Stimulated activated CD4-positive, alpha-beta T cell treated with anti-CD3 and anti-CD28 coated beads, TNF-alpha, amount 100 ng/mL, for 4 hours (primary cell): Measurements from ENCODE around the gene STIM1.
A peak's percentile ranks its signal among the peaks of the same experiment; 100 is the strongest.
"Not testable (repeated sequence)": the region's sequence is repeated elsewhere in the genome, so short reads cannot be mapped to it uniquely, and the experiment has no call there.

Experiments
- DNase-seq, 3 experiments: peaks; one replicate each; pipeline ENCODE4 v3.0.0-alpha.2; 2020; ENCODE audit warnings: low read depth in 3 of 3

The STIM1 gene

DNA sequence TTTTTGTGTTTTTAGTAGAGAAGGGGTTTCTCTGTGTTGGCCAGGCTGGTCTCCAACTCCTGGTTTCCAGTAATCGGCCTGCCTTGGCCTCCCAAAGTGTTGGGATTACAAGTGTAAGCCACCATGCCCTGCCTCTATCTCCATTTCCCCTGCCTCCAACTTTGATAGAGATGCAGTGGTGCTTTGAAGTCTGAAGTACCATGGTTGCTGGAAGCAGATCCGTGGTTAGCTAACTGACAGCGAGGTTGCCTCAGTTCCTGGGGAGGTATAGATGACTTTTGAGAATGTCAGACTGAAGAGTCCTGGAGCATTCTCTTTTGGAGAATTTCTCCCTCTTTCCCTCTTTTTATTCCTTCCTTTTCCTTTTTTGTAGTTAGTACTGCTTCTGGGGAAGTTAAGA is 127.6 kb downstream of the STIM1 start:
- no peak for DNase-seq

DNA sequence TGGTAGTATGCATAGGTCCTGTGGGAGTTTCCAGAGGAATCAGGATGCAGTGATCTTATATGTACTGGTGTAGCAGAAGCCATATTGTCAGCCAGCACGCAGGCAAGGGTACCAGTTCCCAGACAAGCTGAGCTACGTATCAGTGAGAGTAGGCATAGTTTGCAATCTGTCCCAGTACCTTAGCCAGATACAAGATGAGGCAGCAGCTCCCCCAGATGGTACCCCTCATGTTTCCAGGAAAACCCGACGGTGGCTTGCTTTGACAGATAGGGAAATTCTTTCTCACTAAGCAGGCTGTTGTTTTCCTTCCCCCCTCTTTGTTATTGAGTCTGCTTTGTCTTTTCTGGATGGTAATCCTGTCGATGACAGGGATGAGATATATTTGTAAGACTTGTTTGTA is 129.4 kb downstream of the STIM1 start:
- DNase-seq = peak in 2 of 3 experiments; percentile 9 to 28

DNA sequence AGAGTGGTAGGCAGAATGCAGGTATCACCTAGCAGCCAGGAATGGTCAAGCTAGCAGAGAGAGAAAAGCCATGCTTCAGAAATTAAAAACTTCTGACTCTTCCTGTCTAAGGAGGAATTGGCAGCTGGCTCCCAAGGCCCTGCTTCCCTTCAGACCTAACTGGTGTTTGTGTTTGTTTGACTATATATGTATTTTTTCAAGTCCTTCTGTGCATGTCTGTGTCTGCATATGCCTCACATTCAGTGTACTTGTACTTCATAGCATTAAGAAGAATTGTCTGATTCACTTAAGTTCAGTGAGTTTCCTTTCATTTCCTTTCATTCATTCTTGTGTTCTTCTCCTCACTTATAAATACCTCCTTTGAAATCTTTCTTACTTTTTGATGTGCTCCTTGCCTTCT is 130.2 kb downstream of the STIM1 start:
- DNase-seq = no peak

- DNase-seq = no peak
Observed at GRCh38 chr11:3986301-3986700, 130.8 kb downstream of the STIM1 start.

GRCh38 chr11:3989276-3989920 is 133.9 kb downstream of the STIM1 start:
- DNase-seq = no peak

GRCh38 chr11:3989921-3990290 is 134.4 kb downstream of the STIM1 start:
- no peak for DNase-seq

DNA sequence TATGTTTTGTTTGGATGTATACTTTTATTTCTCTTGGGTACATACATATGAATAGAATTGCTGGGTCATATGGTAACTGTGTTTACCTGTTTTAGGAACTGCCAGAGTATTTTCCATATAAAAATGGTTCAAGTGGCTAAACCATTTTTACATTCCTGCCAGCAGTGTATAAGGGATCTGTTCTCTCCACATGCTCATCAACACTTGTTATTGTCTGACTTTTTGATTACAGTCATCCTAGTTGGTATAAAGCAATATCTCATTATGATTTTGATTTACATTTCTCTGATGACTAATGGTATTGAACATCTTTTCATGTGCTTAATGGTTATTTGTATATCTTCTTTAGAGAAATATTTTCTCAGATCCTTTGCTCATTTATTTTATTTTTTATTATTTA is 134.9 kb downstream of the STIM1 start:
- DNase-seq = no peak

DNA sequence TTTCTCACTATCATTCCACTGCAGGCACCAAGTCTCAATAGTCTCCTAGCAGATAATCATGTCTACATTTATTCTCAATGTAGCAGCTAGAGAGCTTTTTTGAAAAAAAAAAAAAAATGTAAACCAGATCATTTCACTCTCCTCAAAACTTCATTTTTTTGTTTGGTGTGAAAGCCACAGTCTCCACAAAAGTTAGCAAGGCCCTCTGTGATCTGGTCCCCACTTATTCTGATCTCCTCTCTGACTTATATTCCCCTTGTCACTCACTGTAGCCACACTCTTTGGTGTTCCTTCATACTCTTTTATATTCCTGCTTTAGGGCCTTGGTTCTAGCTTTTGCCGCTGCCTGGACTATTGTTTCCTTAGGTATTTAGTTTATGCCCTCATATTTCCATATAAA is 137.5 kb downstream of the STIM1 start:
- no peak for DNase-seq

- DNase-seq = no peak
Observed at GRCh38 chr11:3994030-3994640, 138.7 kb downstream of the STIM1 start.

GRCh38 chr11:3995307-3995706 is 139.8 kb downstream of the STIM1 start:
- no peak for DNase-seq

DNA sequence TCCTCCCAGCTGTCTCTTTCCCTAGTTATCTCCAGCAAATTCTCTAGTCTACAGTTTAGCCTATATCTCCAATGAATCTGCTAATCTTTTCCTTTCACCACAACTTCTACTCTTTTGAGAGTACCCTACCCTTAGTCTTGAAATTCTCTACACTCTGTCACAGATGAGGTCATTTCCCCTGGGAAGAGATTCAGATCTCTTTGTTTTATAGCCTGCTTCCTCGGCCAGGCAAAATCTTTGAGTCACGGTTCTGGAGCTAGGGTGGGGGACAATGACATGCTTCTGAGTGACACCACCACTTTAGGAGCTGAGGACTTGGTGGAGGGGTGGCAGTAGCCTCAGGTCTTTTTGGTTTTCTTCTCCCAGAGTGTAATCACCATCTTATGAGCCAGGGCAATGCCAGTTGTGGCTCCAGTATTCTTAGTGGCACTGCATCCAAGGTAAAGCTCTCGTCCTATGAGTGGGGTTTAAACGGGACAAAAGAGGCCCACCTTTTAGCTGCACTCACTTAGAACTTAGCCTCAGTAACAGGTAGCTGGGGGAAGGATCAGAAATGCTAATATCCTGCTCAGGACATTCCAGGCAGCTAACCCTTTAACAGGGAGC is 140.6 kb downstream of the STIM1 start:
- no peak for DNase-seq

- DNase-seq = no peak
Observed at GRCh38 chr11:3996651-3997050, 141.2 kb downstream of the STIM1 start.

DNA sequence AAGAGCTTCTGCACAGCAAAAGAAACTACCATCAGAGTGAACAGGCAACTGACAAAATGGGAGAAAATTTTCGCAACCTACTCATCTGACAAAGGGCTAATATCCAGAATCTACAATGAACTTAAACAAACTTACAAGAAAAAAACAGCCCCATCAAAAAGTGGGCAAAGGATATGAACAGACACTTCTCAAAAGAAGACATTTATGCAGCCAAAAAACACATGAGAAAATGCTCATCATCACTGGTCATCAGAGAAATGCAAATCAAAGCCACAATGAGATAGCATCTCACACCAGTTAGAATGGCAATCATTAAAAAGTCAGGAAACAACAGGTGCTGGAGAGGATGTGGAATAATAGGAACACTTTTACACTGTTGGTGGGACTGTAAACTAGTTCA is 149.3 kb downstream of the STIM1 start:
- not testable (repeated sequence) for DNase-seq

DNA sequence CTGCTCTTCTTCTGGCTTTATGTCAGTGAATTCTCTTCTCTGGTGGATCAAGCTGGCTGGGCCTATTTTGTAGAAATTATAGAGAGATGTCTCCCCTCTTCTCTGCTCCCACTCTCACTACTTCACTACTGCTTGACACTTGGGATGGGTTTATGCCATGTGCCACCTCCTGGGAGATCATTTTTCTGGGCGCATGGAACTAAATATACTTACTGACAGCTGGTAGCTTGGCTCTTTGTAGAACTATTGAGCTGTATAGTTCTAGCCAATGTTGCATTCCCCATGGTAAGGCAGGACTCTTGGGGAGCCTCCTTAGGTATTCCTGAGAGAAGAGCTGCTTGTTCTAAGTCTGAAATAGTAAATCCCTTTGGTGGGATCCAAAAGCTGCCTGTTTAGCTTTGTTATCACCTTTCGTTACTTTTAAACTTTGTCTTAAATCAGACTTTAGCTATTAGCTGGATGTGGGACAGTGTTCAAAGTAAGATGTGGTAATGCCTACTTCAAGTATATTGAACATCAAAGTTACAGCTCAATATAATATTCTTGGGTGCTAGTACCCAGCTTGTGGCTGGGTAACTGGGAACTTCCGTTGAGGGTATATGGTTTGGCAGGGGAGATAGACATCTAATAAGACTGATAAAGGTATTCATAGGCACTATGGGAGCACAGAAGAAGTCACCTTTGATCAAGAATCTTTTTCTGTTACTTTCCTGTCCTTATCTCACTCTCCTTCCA is 151.6 kb downstream of the STIM1 start:
- no peak for DNase-seq

- no peak for DNase-seq
Observed at GRCh38 chr11:4008116-4008515, 152.7 kb downstream of the STIM1 start.

DNA sequence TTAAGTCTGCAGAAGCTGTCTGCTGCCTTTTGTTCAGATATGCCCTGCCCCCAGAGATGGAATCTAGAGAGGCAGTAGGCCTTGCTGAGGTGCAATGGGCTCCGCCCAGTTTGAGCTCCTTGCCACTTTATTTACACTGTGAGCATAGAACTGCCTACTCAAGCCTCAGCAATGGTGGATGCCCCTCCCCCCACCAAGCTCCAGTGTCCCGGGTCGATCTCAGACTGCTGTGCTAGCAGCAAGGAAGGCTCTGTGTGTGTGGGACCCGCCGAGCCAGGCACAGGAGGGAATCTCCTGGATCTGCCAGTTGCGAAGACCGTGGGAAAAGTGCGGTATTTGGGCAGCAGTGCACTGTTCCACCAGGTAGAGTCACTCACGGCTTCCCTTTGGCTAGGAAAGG is 161.1 kb downstream of the STIM1 start:
- not testable (repeated sequence) for DNase-seq

DNA sequence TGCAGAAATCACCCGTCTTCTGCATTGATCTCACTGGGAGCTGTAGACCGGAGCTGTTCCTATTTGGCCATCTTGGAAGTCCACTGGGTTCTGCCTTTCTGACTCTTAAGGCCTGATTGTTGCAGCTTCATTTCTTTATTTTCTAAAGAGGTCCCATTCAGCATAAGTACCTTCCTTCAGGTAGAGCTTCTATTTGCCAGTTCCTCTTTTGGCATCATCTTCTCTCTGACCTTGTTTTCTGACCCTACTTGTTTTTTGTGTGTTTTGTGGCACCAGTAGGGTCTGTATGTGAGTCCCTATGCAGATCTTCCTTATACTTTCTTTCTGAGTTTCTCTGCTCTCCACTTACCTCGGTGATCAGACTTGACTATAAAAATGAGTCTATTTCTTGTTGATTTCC is 161.7 kb downstream of the STIM1 start:
- DNase-seq = no peak

DNA sequence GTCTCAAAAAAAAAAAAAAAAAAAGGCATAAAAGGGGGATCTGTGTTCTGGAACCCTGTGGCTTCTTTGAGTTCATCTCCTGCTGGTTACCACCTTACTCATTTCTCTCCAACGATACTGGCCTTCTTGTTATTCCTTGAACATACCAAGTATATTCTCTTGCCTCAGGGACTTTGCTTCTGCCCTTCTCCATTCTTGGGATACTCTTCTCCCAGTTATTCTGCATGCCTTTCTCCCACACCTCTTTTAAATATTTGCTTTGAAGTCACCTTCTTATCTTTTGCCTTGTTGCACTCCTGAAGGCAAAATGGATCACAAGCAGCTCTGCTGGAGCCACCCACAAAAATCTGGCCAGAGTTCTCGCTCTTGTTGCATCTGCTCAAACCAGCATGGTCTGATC is 163.2 kb downstream of the STIM1 start:
- no peak for DNase-seq

DNA sequence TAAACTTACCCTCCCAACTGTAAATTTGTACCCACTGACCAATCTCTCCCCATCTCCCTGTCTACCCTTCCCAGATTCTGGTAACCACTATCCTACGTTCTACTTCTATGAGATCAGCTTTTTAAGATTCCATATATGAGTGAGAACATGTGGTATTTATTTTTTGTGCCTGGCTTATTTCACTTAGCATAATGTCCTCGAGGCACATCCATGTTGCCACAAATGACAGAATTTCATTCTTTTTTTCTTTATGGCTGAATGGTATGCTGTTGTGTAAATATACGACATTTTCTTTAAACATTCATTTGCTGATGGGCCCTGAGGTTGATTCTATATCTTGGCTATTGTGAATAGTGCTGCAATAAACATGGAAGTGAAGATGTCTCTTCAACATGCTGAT is 164.4 kb downstream of the STIM1 start:
- DNase-seq = no peak

GRCh38 chr11:4022669-4023068 is 167.2 kb downstream of the STIM1 start:
- DNase-seq = no peak

DNA sequence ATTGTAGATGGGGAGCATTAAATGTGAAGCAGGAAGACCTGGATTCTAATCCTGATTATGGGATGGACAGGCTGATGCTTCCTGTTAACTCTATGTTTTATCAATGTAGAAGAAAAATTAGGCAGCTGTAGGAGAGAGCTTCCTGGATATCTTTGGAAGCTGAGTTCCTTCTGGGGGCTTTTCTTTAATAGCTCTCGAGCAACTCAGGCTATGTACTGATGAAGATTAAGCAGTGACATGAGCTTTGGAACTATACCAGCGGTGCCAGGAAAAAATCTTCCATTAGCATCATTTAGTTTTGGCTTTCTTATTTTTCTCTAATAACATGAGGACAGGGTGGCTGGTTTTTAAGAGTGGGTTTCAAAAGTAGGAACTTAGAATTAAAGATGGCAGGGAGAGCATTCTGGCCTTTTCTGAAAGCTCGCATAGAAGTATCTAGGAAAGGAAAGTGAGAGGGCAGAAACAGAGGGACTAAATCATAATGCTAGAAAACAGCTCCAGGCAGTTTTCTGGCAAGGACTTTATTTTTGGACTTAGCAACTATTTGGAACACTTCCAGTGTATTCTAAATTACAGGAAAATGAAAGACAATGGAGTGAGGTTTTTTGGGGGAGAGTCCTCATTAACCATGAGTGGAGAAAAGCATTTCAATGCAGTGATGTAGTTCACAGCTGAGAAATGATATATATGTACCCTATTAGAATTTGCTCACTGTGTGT is 169.9 kb downstream of the STIM1 start:
- DNase-seq = no peak

- no peak for DNase-seq
Observed at GRCh38 chr11:4025967-4026324, 170.5 kb downstream of the STIM1 start.
